WI38 (cell line): ENCODE measurements around the gene CELF6.

ENCODE experiments used
- H3K4me3 ChIP-seq: 2 replicates; pipeline ENCODE4 v1.5.1; 2011; ENCODE audit warnings: low read depth, mild to moderate bottlenecking, control low read depth, low read length
- TF ChIP-seq, protein P1 (sequence below): IDR thresholded peaks from 2 replicates; pipeline ENCODE4 v1.5.1; 2012; ENCODE audit warnings: low read depth, mild to moderate bottlenecking, control low read depth, low read length

CELF6 gene

DNA sequence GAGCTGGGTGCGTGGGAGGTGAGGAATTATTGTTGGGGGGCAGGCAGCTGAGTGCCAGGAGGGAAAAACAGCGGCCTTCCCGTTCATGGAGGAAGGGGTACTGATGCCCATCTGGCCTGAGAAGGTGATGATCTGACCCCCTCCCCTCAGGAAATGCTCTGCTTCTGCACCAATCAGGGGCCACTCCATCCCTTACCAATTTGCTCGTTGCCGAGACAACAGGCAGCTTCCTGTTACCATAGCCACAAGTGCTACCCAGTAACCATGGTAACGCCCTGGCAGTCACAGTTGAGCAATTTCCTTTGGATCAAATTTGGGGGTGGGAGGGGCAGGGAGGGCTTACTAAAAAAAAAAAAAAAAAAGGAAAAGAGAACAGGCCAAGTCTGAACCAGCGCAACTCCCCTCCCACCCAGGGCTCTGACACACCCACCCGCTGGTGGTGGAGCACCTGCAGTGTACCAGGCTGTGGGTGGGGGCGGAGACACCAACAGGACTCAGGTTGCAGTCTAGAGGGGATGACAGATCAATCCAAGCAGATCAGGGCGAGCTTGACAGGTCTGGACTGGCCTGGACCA, 13.7 kb downstream of the CELF6 start:
- no peak overlapping the region for H3K4me3 ChIP-seq

GRCh38 chr15:72304596-72304995, 15.4 kb downstream of the CELF6 start:
- H3K4me3 ChIP-seq: no peak overlapping the region

More for the DNA sequence above, 13.7 kb downstream of the CELF6 start:
- TF ChIP-seq, protein P1, sequence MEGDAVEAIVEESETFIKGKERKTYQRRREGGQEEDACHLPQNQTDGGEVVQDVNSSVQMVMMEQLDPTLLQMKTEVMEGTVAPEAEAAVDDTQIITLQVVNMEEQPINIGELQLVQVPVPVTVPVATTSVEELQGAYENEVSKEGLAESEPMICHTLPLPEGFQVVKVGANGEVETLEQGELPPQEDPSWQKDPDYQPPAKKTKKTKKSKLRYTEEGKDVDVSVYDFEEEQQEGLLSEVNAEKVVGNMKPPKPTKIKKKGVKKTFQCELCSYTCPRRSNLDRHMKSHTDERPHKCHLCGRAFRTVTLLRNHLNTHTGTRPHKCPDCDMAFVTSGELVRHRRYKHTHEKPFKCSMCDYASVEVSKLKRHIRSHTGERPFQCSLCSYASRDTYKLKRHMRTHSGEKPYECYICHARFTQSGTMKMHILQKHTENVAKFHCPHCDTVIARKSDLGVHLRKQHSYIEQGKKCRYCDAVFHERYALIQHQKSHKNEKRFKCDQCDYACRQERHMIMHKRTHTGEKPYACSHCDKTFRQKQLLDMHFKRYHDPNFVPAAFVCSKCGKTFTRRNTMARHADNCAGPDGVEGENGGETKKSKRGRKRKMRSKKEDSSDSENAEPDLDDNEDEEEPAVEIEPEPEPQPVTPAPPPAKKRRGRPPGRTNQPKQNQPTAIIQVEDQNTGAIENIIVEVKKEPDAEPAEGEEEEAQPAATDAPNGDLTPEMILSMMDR: no peak

DNA sequence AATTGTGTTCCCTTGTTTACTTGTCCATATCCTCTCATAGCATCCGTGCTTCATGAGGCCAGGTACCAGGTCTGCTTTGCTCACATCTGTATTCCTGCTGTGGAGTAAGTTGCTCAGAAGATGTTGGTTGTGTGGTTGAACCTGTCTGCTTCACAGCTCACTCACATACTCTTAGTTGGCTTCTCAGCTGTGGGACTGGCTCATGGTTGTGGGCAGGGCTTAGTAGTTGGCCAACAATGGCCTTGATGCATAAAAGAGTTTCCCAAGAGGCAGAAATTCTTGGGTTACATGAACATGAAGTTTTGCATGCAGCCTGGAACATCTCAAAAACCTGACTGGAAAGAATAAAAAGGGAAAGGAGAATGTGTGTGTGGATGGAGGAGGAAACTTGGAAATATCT, 17.0 kb downstream of the CELF6 start:
- TF ChIP-seq, protein P1: no peak
- H3K4me3 ChIP-seq: no peak overlapping the region

More at GRCh38 chr15:72304596-72304995, 15.4 kb downstream of the CELF6 start:
- TF ChIP-seq, protein P1: no peak

DNA sequence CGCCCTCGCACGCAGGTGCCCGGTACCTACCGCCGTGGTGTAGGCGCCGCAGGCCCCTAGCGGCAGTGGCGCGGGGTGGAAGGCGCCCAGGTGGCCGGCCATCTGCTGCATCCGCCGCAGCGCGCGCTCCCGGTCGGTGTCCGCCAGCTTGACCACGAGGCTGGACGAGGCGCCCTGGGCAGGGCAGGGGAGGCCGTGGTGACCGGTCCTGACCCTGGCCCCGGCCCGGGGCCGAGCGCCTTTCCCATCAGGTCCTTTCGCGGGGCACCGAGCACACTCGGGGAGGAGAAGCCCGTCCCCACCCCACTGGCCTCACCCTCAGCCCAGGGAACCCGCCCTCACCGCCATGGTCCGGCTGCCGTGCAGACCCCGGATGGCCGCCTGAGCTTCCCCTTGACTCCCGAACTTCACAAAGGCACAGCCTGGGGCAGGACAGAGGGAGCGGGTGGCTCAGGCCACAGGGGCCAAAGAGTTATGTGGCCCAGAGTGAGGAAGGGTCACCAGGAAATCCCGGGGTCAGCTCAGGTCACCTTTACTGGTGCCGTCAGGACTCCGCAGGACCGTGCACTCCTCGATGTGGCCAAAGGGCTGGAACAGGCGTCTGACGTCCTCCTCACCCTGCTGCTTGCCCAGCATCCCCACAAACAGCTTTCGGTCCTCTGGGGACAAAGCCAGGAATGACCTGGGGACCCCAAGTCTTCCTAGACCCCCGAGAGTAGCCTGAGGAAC, 30.2 kb downstream of the CELF6 start:
- TF ChIP-seq, protein P1: no peak

GRCh38 chr15:72288796-72289596, 31.0 kb downstream of the CELF6 start:
- H3K4me3 ChIP-seq: no peak overlapping the region
- TF ChIP-seq, protein P1: no peak

More for the DNA sequence above, 30.2 kb downstream of the CELF6 start:
- no peak overlapping the region for H3K4me3 ChIP-seq

- TF ChIP-seq, protein P1: peak; percentile 52; the same call in 1 of the 2 replicates
- no peak overlapping the region for H3K4me3 ChIP-seq
Measured at GRCh38 chr15:72285927-72286516, 33.9 kb downstream of the CELF6 start.
